Measurements from ENCODE around the gene ZNF423.

The ZNF423 gene

GRCh38 chr16:49440156-49441065 lies 415.5 kb downstream of the ZNF423 start:
- no peak for DNase-seq

- no peak for DNase-seq
These were observed 416.2 kb downstream of the ZNF423 start for GRCh38 chr16:49439676-49440075.

- no peak for DNase-seq
These were observed 416.9 kb downstream of the ZNF423 start for GRCh38 chr16:49439050-49439449.

Measured in DMS79 (cell line).